KMS-11 (cell line): ENCODE measurements around the gene CTDSP2.
A peak's percentile ranks its signal among the peaks of the same experiment; 100 is the strongest.
"Not testable (repeated sequence)": the region's sequence is repeated elsewhere in the genome, so short reads cannot be mapped to it uniquely, and the experiment has no call there.

Experiments
- H2AFZ ChIP-seq: fragments of 200-600 bp; sonication (generic); 2 replicates; pipeline ENCODE4 v1.6.1; 2016; ENCODE audit warnings: antibody characterized with exemption, mixed run types, low read depth
- H3K27ac ChIP-seq: fragments of 200-600 bp; sonication (generic); 2 replicates; pipeline ENCODE4 v1.6.1; 2016; ENCODE audit warnings: mild to moderate bottlenecking, mixed run types
- H3K27me3 ChIP-seq: fragments of 200-600 bp; sonication (generic); 2 replicates; pipeline ENCODE4 v1.6.1; 2017; ENCODE audit warnings: mild to moderate bottlenecking, low read depth, mixed run types, moderate library complexity; ENCODE audit not compliant: insufficient read depth
- H3K36me3 ChIP-seq: fragments of 200-600 bp; sonication (generic); 2 replicates; pipeline ENCODE4 v1.6.1; 2017; ENCODE audit warnings: mild to moderate bottlenecking, mixed run types; ENCODE audit not compliant: insufficient read depth
- H3K4me1 ChIP-seq: fragments of 200-600 bp; sonication (generic); 2 replicates; pipeline ENCODE4 v1.6.1; 2016; ENCODE audit warnings: mild to moderate bottlenecking, low read depth, mixed run types; ENCODE audit not compliant: poor library complexity, severe bottlenecking
- H3K4me2 ChIP-seq: fragments of 200-600 bp; sonication (generic); 2 replicates; pipeline ENCODE4 v1.7.0; 2016; ENCODE audit warnings: mild to moderate bottlenecking, mixed run types
- H3K4me3 ChIP-seq: fragments of 200-600 bp; sonication (generic); IDR thresholded peaks from 2 replicates; pipeline ENCODE4 v1.6.1; 2017; ENCODE audit warnings: low read depth, low read length, mixed read lengths; ENCODE audit not compliant: insufficient read depth
- H3K79me2 ChIP-seq: fragments of 200-600 bp; sonication (generic); 2 replicates; pipeline ENCODE4 v1.6.1; 2016; ENCODE audit warnings: low read depth, mixed run types; ENCODE audit not compliant: insufficient read depth
- H3K9ac ChIP-seq: fragments of 200-600 bp; sonication (generic); 2 replicates; pipeline ENCODE4 v1.6.1; 2016; ENCODE audit warnings: mild to moderate bottlenecking, mixed run types
- H4K20me1 ChIP-seq: fragments of 200-600 bp; sonication (generic); 2 replicates; pipeline ENCODE4 v1.6.1; 2016; ENCODE audit warnings: mild to moderate bottlenecking, mixed run types; ENCODE audit not compliant: insufficient read depth
- TF ChIP-seq, protein P1 (sequence below): fragments of 200-600 bp; sonication (generic); conservative IDR thresholded peaks from 2 replicates; pipeline ENCODE4 v1.6.1; 2017; ENCODE audit warnings: low read depth, mild to moderate bottlenecking, antibody characterized with exemption, low read length, moderate library complexity, mixed read lengths

Gene CTDSP2

DNA sequence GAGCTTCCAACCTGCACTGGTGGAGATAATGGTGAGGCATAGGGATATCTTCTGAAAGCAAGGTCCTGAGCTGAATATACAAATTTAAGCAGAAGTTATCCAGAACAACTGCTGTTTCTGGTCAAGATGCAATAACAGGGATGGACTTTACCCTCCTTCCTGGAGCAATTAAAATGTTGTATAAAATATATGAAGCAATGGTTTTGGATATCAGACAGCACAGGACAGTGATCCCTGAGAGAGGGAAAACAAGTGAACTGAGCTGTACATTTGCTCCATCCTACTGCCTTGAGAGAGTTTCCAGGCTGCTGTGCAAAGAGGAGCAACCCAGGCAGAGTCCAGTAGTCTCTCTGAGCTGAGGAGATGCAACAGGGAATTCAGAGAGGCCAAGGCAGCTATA, 36.0 kb upstream of the CTDSP2 start:
- TF ChIP-seq, protein P1, sequence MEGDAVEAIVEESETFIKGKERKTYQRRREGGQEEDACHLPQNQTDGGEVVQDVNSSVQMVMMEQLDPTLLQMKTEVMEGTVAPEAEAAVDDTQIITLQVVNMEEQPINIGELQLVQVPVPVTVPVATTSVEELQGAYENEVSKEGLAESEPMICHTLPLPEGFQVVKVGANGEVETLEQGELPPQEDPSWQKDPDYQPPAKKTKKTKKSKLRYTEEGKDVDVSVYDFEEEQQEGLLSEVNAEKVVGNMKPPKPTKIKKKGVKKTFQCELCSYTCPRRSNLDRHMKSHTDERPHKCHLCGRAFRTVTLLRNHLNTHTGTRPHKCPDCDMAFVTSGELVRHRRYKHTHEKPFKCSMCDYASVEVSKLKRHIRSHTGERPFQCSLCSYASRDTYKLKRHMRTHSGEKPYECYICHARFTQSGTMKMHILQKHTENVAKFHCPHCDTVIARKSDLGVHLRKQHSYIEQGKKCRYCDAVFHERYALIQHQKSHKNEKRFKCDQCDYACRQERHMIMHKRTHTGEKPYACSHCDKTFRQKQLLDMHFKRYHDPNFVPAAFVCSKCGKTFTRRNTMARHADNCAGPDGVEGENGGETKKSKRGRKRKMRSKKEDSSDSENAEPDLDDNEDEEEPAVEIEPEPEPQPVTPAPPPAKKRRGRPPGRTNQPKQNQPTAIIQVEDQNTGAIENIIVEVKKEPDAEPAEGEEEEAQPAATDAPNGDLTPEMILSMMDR = no peak
- Histone ChIP-seq H4K20me1 (no peaks in the 10 kb centered on the region), H3K4me1 (peaks cover under 1% of the 10 kb centered on the region), H3K79me2 (no peaks in the 10 kb centered on the region), H3K4me3 (no peak overlapping the region), H2AFZ (no peak overlapping the region), H3K27me3 (no peaks in the 10 kb centered on the region), H3K36me3 (no peaks in the 10 kb centered on the region), H3K27ac (no peak overlapping the region), H3K4me2 (no peak overlapping the region), H3K9ac (no peak overlapping the region)

DNA sequence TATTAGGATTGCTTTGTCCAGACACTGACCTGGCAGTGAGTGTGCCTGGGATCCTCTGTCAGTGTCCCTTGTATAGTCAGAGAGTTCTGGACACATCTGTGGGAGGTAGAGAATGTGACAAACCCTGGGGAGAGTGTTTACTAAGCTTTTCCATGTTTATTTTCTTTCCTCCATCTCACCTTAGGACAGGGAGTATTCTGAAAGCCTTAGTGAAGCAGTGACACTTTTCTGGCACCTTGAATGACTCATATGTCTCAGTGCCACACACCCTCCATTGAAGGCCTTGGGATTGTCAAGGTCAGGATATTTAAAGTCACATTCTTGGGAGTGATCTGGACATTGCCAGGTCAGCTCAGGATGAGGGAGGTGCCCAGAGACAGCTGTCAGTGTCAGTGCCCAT, 34.9 kb upstream of the CTDSP2 start:
- TF ChIP-seq, protein P1 = no peak
- no peak overlapping the region for H3K27ac ChIP-seq
- no peaks in the 10 kb centered on the region for H3K4me1 ChIP-seq
- H3K9ac ChIP-seq = no peak overlapping the region
- H3K4me3 ChIP-seq = no peak overlapping the region
- no peaks in the 10 kb centered on the region for H3K79me2 ChIP-seq
- no peak overlapping the region for H2AFZ ChIP-seq
- no peak overlapping the region for H3K4me2 ChIP-seq
- no peaks in the 10 kb centered on the region for H3K27me3 ChIP-seq
- H3K36me3 ChIP-seq = no peaks in the 10 kb centered on the region
- no peaks in the 10 kb centered on the region for H4K20me1 ChIP-seq

DNA sequence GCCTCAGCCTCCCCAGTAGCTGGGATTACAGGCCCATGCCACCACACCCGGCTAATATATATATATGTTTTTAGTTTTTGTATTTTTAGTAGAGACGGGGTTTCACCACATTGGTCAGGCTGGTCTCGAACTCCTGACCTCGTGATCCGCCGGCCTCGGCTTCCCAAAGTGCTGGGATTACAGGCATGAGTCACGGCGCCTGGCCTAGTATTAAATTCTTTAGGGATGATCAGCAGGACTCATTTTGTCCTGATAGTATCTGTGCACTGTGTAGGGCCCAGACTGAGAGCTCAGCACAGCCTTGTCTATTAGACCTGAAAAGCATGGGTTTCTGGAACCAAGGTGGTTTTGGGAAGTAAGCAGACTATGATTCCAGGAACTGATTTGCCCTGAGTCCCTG, 34.5 kb upstream of the CTDSP2 start:
- H3K27me3 ChIP-seq, H3K4me1 ChIP-seq, H2AFZ ChIP-seq, H3K4me3 ChIP-seq, H3K27ac ChIP-seq, H3K36me3 ChIP-seq, H3K9ac ChIP-seq, H3K79me2 ChIP-seq, H4K20me1 ChIP-seq, H3K4me2 ChIP-seq: not testable (repeated sequence)

DNA sequence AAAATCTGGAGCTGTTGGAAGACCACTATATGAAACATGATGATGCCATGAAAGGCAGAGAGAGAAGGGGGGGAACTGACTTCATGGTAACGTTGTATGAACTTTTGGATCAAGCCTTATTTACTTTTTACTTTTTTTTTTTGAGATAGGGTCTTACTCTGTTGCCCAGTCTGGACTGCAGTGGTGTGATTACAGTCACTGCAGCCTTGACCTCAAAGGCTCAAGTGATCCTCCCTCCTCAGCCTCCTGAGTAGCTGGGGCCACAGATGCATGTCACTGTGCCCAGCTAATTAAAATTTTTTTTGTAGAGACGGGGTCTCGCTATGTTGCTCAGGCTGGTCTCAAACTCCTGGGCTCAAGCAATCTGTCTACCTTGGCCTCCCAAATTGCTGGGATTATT, 31.3 kb upstream of the CTDSP2 start:
- H3K4me2 ChIP-seq = no peak overlapping the region
- H3K9ac ChIP-seq = no peak overlapping the region
- peaks cover 8% of the 10 kb centered on the region for H3K4me1 ChIP-seq
- H4K20me1 ChIP-seq = no peaks in the 10 kb centered on the region
- no peaks in the 10 kb centered on the region for H3K36me3 ChIP-seq
- H3K79me2 ChIP-seq = no peaks in the 10 kb centered on the region
- TF ChIP-seq, protein P1 = no peak
- no peak overlapping the region for H3K4me3 ChIP-seq
- H3K27ac ChIP-seq = no peak overlapping the region
- H3K27me3 ChIP-seq = no peaks in the 10 kb centered on the region
- no peak overlapping the region for H2AFZ ChIP-seq

DNA sequence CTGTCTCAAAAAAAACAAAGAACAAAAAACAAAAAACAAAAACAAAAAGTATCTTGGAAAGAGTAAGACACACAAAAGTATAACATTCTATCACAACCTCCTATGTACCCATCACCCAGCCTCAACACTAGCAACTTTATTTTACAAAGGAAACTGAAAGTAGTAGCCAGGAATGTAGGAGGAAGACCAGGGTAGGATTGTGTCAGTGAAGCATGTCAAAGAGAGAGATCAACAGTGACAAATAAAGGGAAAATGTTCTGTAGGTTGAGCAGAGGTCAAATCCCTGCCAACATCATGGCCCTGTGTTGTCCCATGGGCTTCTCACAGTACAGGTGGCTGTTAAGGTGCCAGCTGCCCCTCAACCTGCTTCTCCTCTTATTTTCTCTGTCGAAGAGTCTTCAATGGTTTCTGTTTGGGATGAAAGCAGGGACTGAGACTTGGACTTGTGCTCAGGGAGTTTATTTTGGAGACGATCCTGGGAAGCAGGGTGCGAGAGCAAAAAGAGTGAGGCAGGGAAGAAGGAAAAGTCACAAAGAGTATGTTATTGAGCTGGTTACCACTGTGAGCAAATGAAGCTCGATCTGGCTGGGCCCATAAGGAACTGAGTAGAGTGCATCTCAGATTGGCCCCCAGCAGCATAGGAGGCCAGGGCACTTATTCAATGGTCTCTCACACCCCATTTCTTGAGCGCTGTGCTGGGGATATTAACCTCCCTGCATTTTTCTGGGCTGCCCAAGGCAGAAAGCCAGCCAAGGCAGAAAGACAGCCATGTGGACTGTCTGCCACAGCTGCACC, 29.4 kb upstream of the CTDSP2 start:
- Histone ChIP-seq H3K4me1 (peaks cover 8% of the 10 kb centered on the region), H3K4me3 (no peak overlapping the region), H2AFZ (no peak overlapping the region), H3K9ac (no peak overlapping the region), H3K36me3 (no peaks in the 10 kb centered on the region), H3K27ac (no peak overlapping the region), H3K4me2 (peak overlapping the region; percentile 6; the same call in 1 of the 2 replicates), H3K27me3 (no peaks in the 10 kb centered on the region), H4K20me1 (no peaks in the 10 kb centered on the region), H3K79me2 (no peaks in the 10 kb centered on the region)
- TF ChIP-seq, protein P1 = no peak
